SK-N-MC (cell line): ENCODE data around the gene XPO6.

ENCODE experiments used
- DNase-seq: peaks from one replicate; pipeline ENCODE4 v3.0.0-alpha.2; 2011; ENCODE audit warnings: low read depth, low spot score
- H3K27ac ChIP-seq: fragments of 200-600 bp; sonication (generic); 2 replicates; pipeline ENCODE4 v1.5.1; 2016; ENCODE audit warnings: mixed run types
- H3K36me3 ChIP-seq: fragments of 200-600 bp; sonication (generic); 2 replicates; pipeline ENCODE4 v1.6.1; 2017; ENCODE audit warnings: antibody characterized with exemption, low read length, mixed read lengths; ENCODE audit not compliant: insufficient read depth
- H3K4me3 ChIP-seq: fragments of 200-600 bp; sonication (generic); 2 replicates; pipeline ENCODE4 v1.5.1; 2016
- H3K9ac ChIP-seq: fragments of 200-600 bp; sonication (generic); 2 replicates; pipeline ENCODE4 v1.8.0; 2017; ENCODE audit warnings: mixed run types, mixed read lengths; ENCODE audit not compliant: insufficient read length
- H3K9me3 ChIP-seq: fragments of 200-600 bp; sonication (generic); 2 replicates; pipeline ENCODE4 v1.6.1; 2017; ENCODE audit warnings: low read depth, mild to moderate bottlenecking, antibody characterized with exemption, low read length, moderate library complexity, mixed read lengths
- EZH2 ChIP-seq: fragments of 200-600 bp; sonication (generic); IDR thresholded peaks from one replicate; pipeline ENCODE4 v1.6.1; 2017; ENCODE audit warnings: antibody characterized with exemption
- FOXP2 ChIP-seq: optimal IDR thresholded peaks from 2 replicates; pipeline ENCODE3; 2011; ENCODE audit warnings: mild to moderate bottlenecking, moderate library complexity; ENCODE audit not compliant: insufficient read depth; ENCODE audit errors: extremely low read length, control extremely low read depth
- POLR2AphosphoS5 ChIP-seq: IDR thresholded peaks from 2 replicates; pipeline ENCODE4 v1.6.1; 2012; ENCODE audit warnings: mild to moderate bottlenecking, low read depth, low read length, borderline replicate concordance

Gene XPO6

DNA sequence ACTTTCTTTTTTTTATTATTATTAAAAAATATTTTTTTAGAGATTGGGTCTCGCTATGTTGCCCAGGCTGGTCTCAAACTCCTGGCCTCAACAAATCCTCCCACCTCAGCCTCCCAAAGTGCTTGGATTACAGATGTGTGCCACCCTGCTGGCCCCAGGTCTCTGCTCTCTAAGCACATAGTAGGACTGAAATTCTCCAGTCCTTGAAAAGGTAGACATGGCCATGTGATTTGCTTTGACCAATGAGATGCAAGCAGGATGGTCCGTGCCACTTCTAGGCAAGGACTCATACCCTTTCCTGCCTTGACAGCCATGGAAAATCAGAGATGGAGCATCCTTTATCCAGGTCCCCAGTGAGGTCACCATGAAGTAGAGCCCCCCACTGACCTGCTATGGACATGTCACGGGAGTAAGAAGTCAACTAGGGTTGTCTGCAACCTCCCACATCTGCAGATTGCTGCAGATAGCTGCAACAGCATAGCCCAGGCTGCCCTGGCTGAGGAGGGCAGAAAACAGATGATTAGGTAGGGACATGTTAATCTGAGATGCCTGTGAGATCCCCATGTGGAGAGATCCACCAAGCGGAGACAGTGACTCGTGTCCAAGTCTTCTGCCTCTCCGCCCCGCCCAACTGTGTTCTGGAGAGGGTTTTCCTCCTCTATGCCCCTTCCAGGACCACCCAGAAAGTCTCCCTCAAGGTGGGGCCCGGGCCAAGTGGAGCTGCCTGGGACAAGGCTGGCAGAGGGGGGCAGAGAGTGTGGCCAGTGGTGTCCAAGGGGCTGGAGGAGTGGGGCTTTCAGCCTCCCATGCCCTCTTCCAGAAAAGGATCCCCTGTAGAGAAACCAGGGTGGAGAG is 159.3 kb downstream of the XPO6 start:
- no peak overlapping the region for H3K27ac ChIP-seq
- H3K36me3 ChIP-seq: no peaks in the 10 kb centered on the region
- no peaks in the 10 kb centered on the region for H3K9me3 ChIP-seq
- TF ChIP-seq POLR2AphosphoS5: no peak
- no peak for TF ChIP-seq FOXP2
- no peak for TF ChIP-seq EZH2
- H3K4me3 ChIP-seq: no peak overlapping the region
- no peak overlapping the region for H3K9ac ChIP-seq
- no peak for DNase-seq

- TF ChIP-seq FOXP2: no peak
- no peak for TF ChIP-seq EZH2
Observed at GRCh38 chr16:28051486-28051885, 160.3 kb downstream of the XPO6 start.

More at GRCh38 chr16:28051486-28051885, 160.3 kb downstream of the XPO6 start:
- DNase-seq: no peak
- no peak overlapping the region for H3K27ac ChIP-seq
- no peak overlapping the region for H3K9ac ChIP-seq
- no peaks in the 10 kb centered on the region for H3K9me3 ChIP-seq
- H3K4me3 ChIP-seq: no peak overlapping the region
- no peaks in the 10 kb centered on the region for H3K36me3 ChIP-seq
